NCI-H2081 treated with DMSO at 0.1 percent for 48 hours (cell line): ENCODE measurements around the gene MN1.

Source experiments
- DNase-seq: peaks from one replicate; lab custom pipeline; 2025; lab: John Stamatoyannopoulos, UW

The MN1 gene

GRCh38 chr22:27827604-27828587 lies 26.3 kb upstream of the MN1 start:
- DNase-seq = no peak

GRCh38 chr22:27825174-27825573 lies 23.6 kb upstream of the MN1 start:
- no peak for DNase-seq

- DNase-seq = no peak
These were observed 21.7 kb upstream of the MN1 start for GRCh38 chr22:27823221-27823620.

- no peak for DNase-seq
These were observed 19.6 kb upstream of the MN1 start for GRCh38 chr22:27820896-27821866.

GRCh38 chr22:27816552-27816951 lies 15.0 kb upstream of the MN1 start:
- DNase-seq = no peak

- DNase-seq = no peak
These were observed 14.4 kb upstream of the MN1 start for GRCh38 chr22:27815826-27816530.

GRCh38 chr22:27814993-27815392 lies 13.4 kb upstream of the MN1 start:
- DNase-seq = no peak

GRCh38 chr22:27811778-27812177 lies 10.2 kb upstream of the MN1 start:
- no peak for DNase-seq

GRCh38 chr22:27810609-27811151 lies 9.1 kb upstream of the MN1 start:
- DNase-seq = no peak

GRCh38 chr22:27809700-27810608 lies 8.4 kb upstream of the MN1 start:
- no peak for DNase-seq

GRCh38 chr22:27809226-27809603 lies 7.7 kb upstream of the MN1 start:
- DNase-seq = no peak

- no peak for DNase-seq
These were observed 7.1 kb upstream of the MN1 start for GRCh38 chr22:27808451-27809225.

- DNase-seq = no peak
These were observed 4.3 kb upstream of the MN1 start for GRCh38 chr22:27805841-27806240.

GRCh38 chr22:27804470-27805297 lies 3.1 kb upstream of the MN1 start:
- DNase-seq = no peak

GRCh38 chr22:27803841-27804415 lies 2.4 kb upstream of the MN1 start:
- DNase-seq = no peak

- DNase-seq = no peak
These were observed 954 bp upstream of the MN1 start for GRCh38 chr22:27802346-27803073.

GRCh38 chr22:27801202-27801615 lies 347 bp downstream of the MN1 start:
- no peak for DNase-seq
